ENCODE data around the gene NOM1.
"Not testable (repeated sequence)": the region's sequence is repeated elsewhere in the genome, so short reads cannot be mapped to it uniquely, and the experiment has no call there.

Gene NOM1

GRCh38 chr7:156949541-156950380 lies at the start of gene NOM1:
TSS of gene NOM1 (plus strand) at chr7:156949712. CDS start at chr7:156949738, 26 bp downstream.
- peak; percentile 92 for DNase-seq (ENCODE audit: low spot score)

GRCh38 chr7:156900093-156900492 lies 49.4 kb upstream of the NOM1 start:
- DNase-seq (ENCODE audit: low spot score) = not testable (repeated sequence)

- DNase-seq (ENCODE audit: low spot score) = peak; percentile 52
Measured at GRCh38 chr7:156903232-156903909, 46.1 kb upstream of the NOM1 start.

GRCh38 chr7:156906200-156906649 lies 43.3 kb upstream of the NOM1 start:
- no peak for DNase-seq (ENCODE audit: low spot score)

GRCh38 chr7:156907656-156908055 lies 41.9 kb upstream of the NOM1 start:
- no peak for DNase-seq (ENCODE audit: low spot score)

GRCh38 chr7:156909574-156910252 lies 39.8 kb upstream of the NOM1 start:
- DNase-seq (ENCODE audit: low spot score) = not testable (repeated sequence)

GRCh38 chr7:156918635-156919034 lies 30.9 kb upstream of the NOM1 start:
- no peak for DNase-seq (ENCODE audit: low spot score)

GRCh38 chr7:156919132-156919713 lies 30.3 kb upstream of the NOM1 start:
- DNase-seq (ENCODE audit: low spot score) = no peak

- no peak for DNase-seq (ENCODE audit: low spot score)
Measured at GRCh38 chr7:156920076-156920475, 29.4 kb upstream of the NOM1 start.

- not testable (repeated sequence) for DNase-seq (ENCODE audit: low spot score)
Measured at GRCh38 chr7:156920487-156921373, 28.8 kb upstream of the NOM1 start.

GRCh38 chr7:156922304-156922703 lies 27.2 kb upstream of the NOM1 start:
- not testable (repeated sequence) for DNase-seq (ENCODE audit: low spot score)

GRCh38 chr7:156925821-156926220 lies 23.7 kb upstream of the NOM1 start:
- not testable (repeated sequence) for DNase-seq (ENCODE audit: low spot score)

GRCh38 chr7:156927571-156928405 lies 21.7 kb upstream of the NOM1 start:
- no peak for DNase-seq (ENCODE audit: low spot score)

- no peak for DNase-seq (ENCODE audit: low spot score)
Measured at GRCh38 chr7:156928406-156928747, 21.1 kb upstream of the NOM1 start.

GRCh38 chr7:156929789-156930539 lies 19.5 kb upstream of the NOM1 start:
- DNase-seq (ENCODE audit: low spot score) = peak; percentile 37

GRCh38 chr7:156932006-156932405 lies 17.5 kb upstream of the NOM1 start:
- no peak for DNase-seq (ENCODE audit: low spot score)

- no peak for DNase-seq (ENCODE audit: low spot score)
Measured at GRCh38 chr7:156935250-156935649, 14.3 kb upstream of the NOM1 start.

GRCh38 chr7:156936766-156937165 lies 12.7 kb upstream of the NOM1 start:
- not testable (repeated sequence) for DNase-seq (ENCODE audit: low spot score)

- DNase-seq (ENCODE audit: low spot score) = no peak
Measured at GRCh38 chr7:156940421-156941122, 8.9 kb upstream of the NOM1 start.

Data from CD4-positive, alpha-beta T cell treated with Interleukin-2 at 100 ng/mL for 4 hours (primary cell).